Liver (tissue), 9 donors: ENCODE results near the gene CORT. TPM values are rescaled to one million over a fixed set of nuclear protein-coding genes. Genes with fewer than 3 reads are reported as not detected.

Experiments used
- DNase-seq: peaks from one replicate; pipeline ENCODE4 v3.0.0-alpha.2; 2017; ENCODE audit warnings: low spot score
- H3K27ac ChIP-seq, 2 donors: one replicate each; pipeline ENCODE4 v1.7.0; 2013; ENCODE audit warnings: inconsistent platforms in 2 of 2, low read length in 2 of 2, control low read depth in 1 of 2, low read depth in 1 of 2, mild to moderate bottlenecking in 1 of 2
- H3K27me3 ChIP-seq, 4 donors: one replicate each; pipeline versions ENCODE4 v1.6.1 to v1.7.0; 2013; ENCODE audit warnings: low read length in 3 of 4, inconsistent platforms in 1 of 4, mild to moderate bottlenecking in 1 of 4, moderate library complexity in 1 of 4; ENCODE audit not compliant: control insufficient read depth in 4 of 4, insufficient read depth in 4 of 4
- H3K36me3 ChIP-seq, 4 donors: one replicate each; pipeline versions ENCODE4 v1.6.1 to v1.7.0; 2013; ENCODE audit warnings: low read length in 3 of 4, mild to moderate bottlenecking in 3 of 4, low read depth in 1 of 4, moderate library complexity in 1 of 4; ENCODE audit not compliant: control insufficient read depth in 4 of 4, insufficient read depth in 3 of 4
- H3K4me1 ChIP-seq, 4 donors: one replicate each; pipeline versions ENCODE4 v1.6.1 to v1.7.0; 2013; ENCODE audit warnings: low read length in 3 of 4, mild to moderate bottlenecking in 3 of 4, moderate library complexity in 1 of 4; ENCODE audit not compliant: control insufficient read depth in 4 of 4, insufficient read depth in 4 of 4
- H3K4me3 ChIP-seq, 3 donors: one replicate each; pipeline versions ENCODE4 v1.6.1 to v1.7.0; 2013; ENCODE audit warnings: low read length in 3 of 3, control low read depth in 1 of 3, low read depth in 1 of 3, mild to moderate bottlenecking in 1 of 3
- H3K9ac ChIP-seq, 2 donors: one replicate each; pipeline ENCODE4 v1.7.0; 2013; ENCODE audit warnings: low read length in 2 of 2, mild to moderate bottlenecking in 2 of 2, moderate library complexity in 2 of 2, control low read depth in 1 of 2, low read depth in 1 of 2
- H3K9me3 ChIP-seq, 4 donors: one replicate each; pipeline versions ENCODE4 v1.6.1 to v1.7.0; 2013; ENCODE audit warnings: low read length in 3 of 4; ENCODE audit not compliant: control insufficient read depth in 4 of 4
- EGR1 ChIP-seq, 2 donors: IDR thresholded peaks; 2 replicates each; pipeline ENCODE4 v1.6.1; 2016 to 2018; ENCODE audit warnings: antibody characterized with exemption in 2 of 2, low read depth in 2 of 2
- FOXA1 ChIP-seq: IDR thresholded peaks from 2 replicates; pipeline ENCODE4 v1.6.1; 2016; ENCODE audit warnings: antibody characterized with exemption
- FOXA2 ChIP-seq: IDR thresholded peaks from 2 replicates; pipeline ENCODE4 v1.6.1; 2016; ENCODE audit warnings: antibody characterized with exemption
- GABPA ChIP-seq, 2 donors: IDR thresholded peaks in 1 of 2; conservative IDR thresholded peaks in 1 of 2; 2 replicates each; pipeline ENCODE4 v1.6.1; 2016; ENCODE audit warnings: antibody characterized with exemption in 2 of 2, mild to moderate bottlenecking in 1 of 2, moderate library complexity in 1 of 2
- HNF4A ChIP-seq, 2 donors: conservative IDR thresholded peaks; 2 replicates each; pipeline ENCODE4 v1.6.1; 2016; ENCODE audit warnings: antibody characterized with exemption in 2 of 2, mild to moderate bottlenecking in 2 of 2
- JUND ChIP-seq, 2 donors: IDR thresholded peaks; 2 replicates each; pipeline ENCODE4 v1.6.1; 2016; ENCODE audit warnings: antibody characterized with exemption in 2 of 2
- NR2F2 ChIP-seq: IDR thresholded peaks from 2 replicates; pipeline ENCODE4 v1.6.1; 2016; ENCODE audit warnings: antibody characterized with exemption
- RAD21 ChIP-seq, 2 donors: IDR thresholded peaks; 2 replicates each; pipeline ENCODE4 v1.6.1; 2016; ENCODE audit warnings: antibody characterized with exemption in 2 of 2, mild to moderate bottlenecking in 2 of 2
- RXRA ChIP-seq, 2 donors: IDR thresholded peaks; 2 replicates each; pipeline ENCODE4 v1.6.1; 2017 to 2018; ENCODE audit warnings: antibody characterized with exemption in 2 of 2, mild to moderate bottlenecking in 1 of 2
- SP1 ChIP-seq: IDR thresholded peaks from 2 replicates; pipeline ENCODE4 v1.6.1; 2018; ENCODE audit warnings: antibody characterized with exemption, mild to moderate bottlenecking
- TAF1 ChIP-seq: conservative IDR thresholded peaks from 2 replicates; pipeline ENCODE4 v1.6.1; 2016; ENCODE audit warnings: antibody characterized with exemption, mild to moderate bottlenecking
- YY1 ChIP-seq: IDR thresholded peaks from 2 replicates; pipeline ENCODE4 v1.6.1; 2016; ENCODE audit warnings: antibody characterized with exemption, mild to moderate bottlenecking
- WGBS: extraction: QIAGEN DNeasy Blood & Tissue Kit; methylation state at CpG from one replicate; pipeline ENCODE4 v1.1.7; 2013; 5-methylcytosine and 5-hydroxymethylcytosine counted together
- polyA plus RNA-seq, 2 donors: library from polyadenylated mRNA; stranded (reverse) in 1 of 2; unstranded in 1 of 2; fragments of 200-250 nt in 1 of 2; fragments of >200 nt in 1 of 2; fragmentation: Nextera tagmentation in 1 of 2; extraction: Ambion mirVana in 1 of 2; gene quantifications; one replicate each; pipeline versions ENCODE4 v1.2.1 to v1.2.3, GENCODE V29; 2013 to 2015
- total RNA-seq, 2 donors: library from RNA; depleted of rRNA; stranded (reverse); fragments of >200 nt; gene quantifications; one replicate each; pipeline ENCODE4 v1.2.3, GENCODE V29; 2014
- TF ChIP-seq, protein P1 (sequence below): IDR thresholded peaks from 2 replicates; pipeline ENCODE4 v1.6.1; 2016; ENCODE audit warnings: antibody characterized with exemption
- TF ChIP-seq, protein P2 (sequence below): IDR thresholded peaks from 2 replicates; pipeline ENCODE4 v1.6.1; 2016; ENCODE audit warnings: antibody characterized with exemption, mild to moderate bottlenecking
- TF ChIP-seq, protein P3 (sequence below): IDR thresholded peaks from 2 replicates; pipeline ENCODE4 v1.6.1; 2016; ENCODE audit warnings: antibody characterized with exemption
- TF ChIP-seq, protein P4 (sequence below): fragments of 150-350 bp; IDR thresholded peaks from 2 replicates; pipeline ENCODE4 v1.5.1; 2017; ENCODE audit warnings: improper control_type of control experiment, low read depth, low read length; ENCODE audit not compliant: missing input control
- donor health status: healthy.
- donor health status: healthy.
- donor health status: healthy.
- donor health status: healthy.
- donor health status: healthy.

CORT gene
- total and polyA plus RNA-seq, 4 donors: 0.05 to 0.28 (median 0.13) TPM

DNA sequence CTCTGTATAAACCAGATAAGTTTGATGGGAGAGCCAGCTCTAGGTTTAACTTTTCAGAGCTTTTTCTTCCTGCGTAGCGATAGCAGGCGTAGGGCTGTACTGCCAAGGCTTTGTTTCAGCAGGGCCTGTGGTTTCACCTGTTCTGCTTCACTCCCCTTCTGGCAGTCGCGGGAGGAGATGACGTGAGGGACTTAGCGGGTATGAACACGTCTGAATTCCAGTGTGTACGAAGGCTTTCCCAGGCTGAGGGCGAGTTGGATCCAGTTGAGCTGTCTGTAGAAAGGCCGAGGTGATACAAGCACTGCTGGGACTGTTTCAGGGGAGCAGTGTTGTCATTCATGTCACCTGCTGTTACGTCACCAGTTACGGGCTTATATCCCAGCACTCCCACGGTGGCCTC is 46.1 kb downstream of the CORT start:
- TF ChIP-seq RXRA (IDR thresholded peaks at IDR 0.05) (no peak), SP1 (no peak), HNF4A (conservative IDR thresholded peaks at IDR 0.05) (no peak), FOXA2 (no peak), GABPA (IDR thresholded peaks at IDR 0.05 in 1 of 2, conservative IDR thresholded peaks at IDR 0.05 in 1 of 2) (no peak), FOXA1 (no peak), RAD21 (IDR thresholded peaks at IDR 0.05) (no peak), EGR1 (IDR thresholded peaks at IDR 0.05; ENCODE audit: low read depth in 2 of 2) (no peak)
- TF ChIP-seq, protein P1, sequence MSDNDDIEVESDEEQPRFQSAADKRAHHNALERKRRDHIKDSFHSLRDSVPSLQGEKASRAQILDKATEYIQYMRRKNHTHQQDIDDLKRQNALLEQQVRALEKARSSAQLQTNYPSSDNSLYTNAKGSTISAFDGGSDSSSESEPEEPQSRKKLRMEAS: no peak
- TF ChIP-seq, protein P2, sequence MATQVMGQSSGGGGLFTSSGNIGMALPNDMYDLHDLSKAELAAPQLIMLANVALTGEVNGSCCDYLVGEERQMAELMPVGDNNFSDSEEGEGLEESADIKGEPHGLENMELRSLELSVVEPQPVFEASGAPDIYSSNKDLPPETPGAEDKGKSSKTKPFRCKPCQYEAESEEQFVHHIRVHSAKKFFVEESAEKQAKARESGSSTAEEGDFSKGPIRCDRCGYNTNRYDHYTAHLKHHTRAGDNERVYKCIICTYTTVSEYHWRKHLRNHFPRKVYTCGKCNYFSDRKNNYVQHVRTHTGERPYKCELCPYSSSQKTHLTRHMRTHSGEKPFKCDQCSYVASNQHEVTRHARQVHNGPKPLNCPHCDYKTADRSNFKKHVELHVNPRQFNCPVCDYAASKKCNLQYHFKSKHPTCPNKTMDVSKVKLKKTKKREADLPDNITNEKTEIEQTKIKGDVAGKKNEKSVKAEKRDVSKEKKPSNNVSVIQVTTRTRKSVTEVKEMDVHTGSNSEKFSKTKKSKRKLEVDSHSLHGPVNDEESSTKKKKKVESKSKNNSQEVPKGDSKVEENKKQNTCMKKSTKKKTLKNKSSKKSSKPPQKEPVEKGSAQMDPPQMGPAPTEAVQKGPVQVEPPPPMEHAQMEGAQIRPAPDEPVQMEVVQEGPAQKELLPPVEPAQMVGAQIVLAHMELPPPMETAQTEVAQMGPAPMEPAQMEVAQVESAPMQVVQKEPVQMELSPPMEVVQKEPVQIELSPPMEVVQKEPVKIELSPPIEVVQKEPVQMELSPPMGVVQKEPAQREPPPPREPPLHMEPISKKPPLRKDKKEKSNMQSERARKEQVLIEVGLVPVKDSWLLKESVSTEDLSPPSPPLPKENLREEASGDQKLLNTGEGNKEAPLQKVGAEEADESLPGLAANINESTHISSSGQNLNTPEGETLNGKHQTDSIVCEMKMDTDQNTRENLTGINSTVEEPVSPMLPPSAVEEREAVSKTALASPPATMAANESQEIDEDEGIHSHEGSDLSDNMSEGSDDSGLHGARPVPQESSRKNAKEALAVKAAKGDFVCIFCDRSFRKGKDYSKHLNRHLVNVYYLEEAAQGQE: no peak
- TF ChIP-seq, protein P3, sequence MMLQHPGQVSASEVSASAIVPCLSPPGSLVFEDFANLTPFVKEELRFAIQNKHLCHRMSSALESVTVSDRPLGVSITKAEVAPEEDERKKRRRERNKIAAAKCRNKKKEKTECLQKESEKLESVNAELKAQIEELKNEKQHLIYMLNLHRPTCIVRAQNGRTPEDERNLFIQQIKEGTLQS: no peak
- H3K27ac ChIP-seq: no peak overlapping the region
- DNase-seq: no peak
- no peaks in the 10 kb centered on the region for H3K27me3 ChIP-seq
- H3K4me1 ChIP-seq: peaks cover 2 to 33% (median 23%) of the 10 kb centered on the region in 4 donors
- no peak overlapping the region for H3K9ac ChIP-seq
- H3K9me3 ChIP-seq: no peaks in the 10 kb centered on the region
- H3K36me3 ChIP-seq: peaks cover 0 to 6% (median 3%) of the 10 kb centered on the region in 4 donors
- WGBS: 75% methylated on average over 14 of the region's 14 CpGs
- H3K4me3 ChIP-seq: no peak overlapping the region

DNA sequence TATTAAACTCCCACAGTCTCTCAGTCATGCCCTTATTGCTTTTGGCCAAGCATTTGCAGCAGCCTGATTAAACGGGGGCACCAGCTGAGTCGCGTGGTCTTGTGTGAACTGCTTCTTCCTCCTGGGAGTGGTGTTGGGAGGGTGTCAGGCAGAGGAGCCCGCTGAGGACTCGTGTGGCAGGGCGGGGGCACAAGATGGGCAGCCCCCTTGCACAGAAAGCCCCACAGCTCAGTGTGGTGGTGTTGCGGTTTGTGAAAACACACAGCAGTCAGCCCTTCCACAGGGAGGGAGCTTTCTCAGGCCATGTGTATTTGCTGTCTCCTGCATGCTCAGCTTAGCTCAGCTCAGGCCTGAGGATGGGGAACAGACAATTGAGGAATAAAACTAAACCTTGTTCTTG is 47.3 kb downstream of the CORT start:
- 92% methylated on average over 7 of the region's 7 CpGs for WGBS
- DNase-seq: no peak
- TF ChIP-seq HNF4A (conservative IDR thresholded peaks at IDR 0.05) (no peak), TAF1 (no peak), SP1 (no peak), RAD21 (IDR thresholded peaks at IDR 0.05) (no peak), EGR1 (IDR thresholded peaks at IDR 0.05; ENCODE audit: low read depth in 2 of 2) (no peak), YY1 (no peak), JUND (IDR thresholded peaks at IDR 0.05) (no peak), NR2F2 (no peak)
- TF ChIP-seq, protein P4, sequence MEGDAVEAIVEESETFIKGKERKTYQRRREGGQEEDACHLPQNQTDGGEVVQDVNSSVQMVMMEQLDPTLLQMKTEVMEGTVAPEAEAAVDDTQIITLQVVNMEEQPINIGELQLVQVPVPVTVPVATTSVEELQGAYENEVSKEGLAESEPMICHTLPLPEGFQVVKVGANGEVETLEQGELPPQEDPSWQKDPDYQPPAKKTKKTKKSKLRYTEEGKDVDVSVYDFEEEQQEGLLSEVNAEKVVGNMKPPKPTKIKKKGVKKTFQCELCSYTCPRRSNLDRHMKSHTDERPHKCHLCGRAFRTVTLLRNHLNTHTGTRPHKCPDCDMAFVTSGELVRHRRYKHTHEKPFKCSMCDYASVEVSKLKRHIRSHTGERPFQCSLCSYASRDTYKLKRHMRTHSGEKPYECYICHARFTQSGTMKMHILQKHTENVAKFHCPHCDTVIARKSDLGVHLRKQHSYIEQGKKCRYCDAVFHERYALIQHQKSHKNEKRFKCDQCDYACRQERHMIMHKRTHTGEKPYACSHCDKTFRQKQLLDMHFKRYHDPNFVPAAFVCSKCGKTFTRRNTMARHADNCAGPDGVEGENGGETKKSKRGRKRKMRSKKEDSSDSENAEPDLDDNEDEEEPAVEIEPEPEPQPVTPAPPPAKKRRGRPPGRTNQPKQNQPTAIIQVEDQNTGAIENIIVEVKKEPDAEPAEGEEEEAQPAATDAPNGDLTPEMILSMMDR: no peak
- TF ChIP-seq, protein P3: no peak
- Histone ChIP-seq H3K9ac (no peak overlapping the region), H3K9me3 (no peaks in the 10 kb centered on the region), H3K36me3 (peaks cover 0 to 6% (median 3%) of the 10 kb centered on the region in 4 donors), H3K4me1 (peaks cover 0 to 27% (median 15%) of the 10 kb centered on the region in 4 donors), H3K27ac (no peak overlapping the region), H3K27me3 (no peaks in the 10 kb centered on the region), H3K4me3 (no peak overlapping the region)
